ENCODE measurements around the gene TRPV4.

GRCh38 chr12:109759595-109759994 lies 73.6 kb downstream of the TRPV4 start:
- TF ChIP-seq CTCF (IDR thresholded peaks at IDR 0.05) (no peak), POLR2A (IDR thresholded peaks at IDR 0.05) (no peak)
